MM.1S (cell line): ENCODE measurements around the gene ECE1.

ENCODE experiments used
- DNase-seq: peaks from one replicate; pipeline ENCODE4 v3.0.0-alpha.2; 2015
- H2AFZ ChIP-seq: fragments of 300-600 bp; sonication (generic); 2 replicates; pipeline ENCODE4 v1.6.0; 2016; ENCODE audit warnings: antibody characterized with exemption, low read length
- H3F3A ChIP-seq: fragments of 300-600 bp; sonication (generic); 2 replicates; pipeline ENCODE4 v1.6.1; 2016; ENCODE audit warnings: mild to moderate bottlenecking, antibody characterized with exemption, low read length, moderate library complexity, mixed read lengths; ENCODE audit not compliant: insufficient read depth
- H3K27ac ChIP-seq: fragments of 300-600 bp; sonication (generic); 2 replicates; pipeline ENCODE4 v1.5.1; 2016; ENCODE audit warnings: mild to moderate bottlenecking, low read length
- H3K27me3 ChIP-seq: fragments of 300-600 bp; sonication (generic); replicated peaks from 2 replicates; pipeline ENCODE4 v1.6.0; 2016; ENCODE audit warnings: low read length; ENCODE audit not compliant: insufficient read depth
- H3K36me3 ChIP-seq: fragments of 300-600 bp; sonication (generic); replicated peaks from 2 replicates; pipeline ENCODE4 v1.6.1; 2016; ENCODE audit warnings: mild to moderate bottlenecking, low read length, mixed read lengths; ENCODE audit not compliant: insufficient read depth
- H3K4me1 ChIP-seq: fragments of 300-600 bp; sonication (generic); 2 replicates; pipeline ENCODE4 v1.6.1; 2016; ENCODE audit warnings: low read length, mixed read lengths
- H3K4me2 ChIP-seq: fragments of 300-600 bp; sonication (generic); 2 replicates; pipeline ENCODE4 v1.6.0; 2016; ENCODE audit warnings: low read depth, low read length
- H3K4me3 ChIP-seq: fragments of 300-600 bp; sonication (generic); 2 replicates; pipeline ENCODE4 v1.5.1; 2016; ENCODE audit warnings: low read length, mixed read lengths
- H3K79me2 ChIP-seq: fragments of 300-600 bp; sonication (generic); 2 replicates; pipeline ENCODE4 v1.6.1; 2016; ENCODE audit warnings: mixed run types, low read length, mixed read lengths
- H3K9ac ChIP-seq: fragments of 300-600 bp; sonication (generic); 2 replicates; pipeline ENCODE4 v1.6.1; 2016; ENCODE audit warnings: low read length, mixed read lengths
- H3K9me2 ChIP-seq: fragments of 300-600 bp; sonication (generic); replicated peaks from 2 replicates; pipeline ENCODE4 v1.6.1; 2016; ENCODE audit warnings: mild to moderate bottlenecking, low read length, mixed read lengths; ENCODE audit not compliant: insufficient read depth
- H3K9me3 ChIP-seq: fragments of 300-600 bp; sonication (generic); replicated peaks from 2 replicates; pipeline ENCODE4 v1.6.1; 2016; ENCODE audit warnings: mild to moderate bottlenecking, low read length, mixed read lengths; ENCODE audit not compliant: insufficient read depth
- H4K20me1 ChIP-seq: fragments of 300-600 bp; sonication (generic); 2 replicates; pipeline ENCODE4 v1.6.1; 2016; ENCODE audit warnings: mild to moderate bottlenecking, low read length, moderate library complexity, mixed read lengths; ENCODE audit not compliant: insufficient read depth
- EZH2 ChIP-seq: fragments of 300-600 bp; sonication (generic); optimal IDR thresholded peaks from 2 replicates; pipeline ENCODE3; 2017; ENCODE audit warnings: low read depth, mild to moderate bottlenecking, antibody characterized with exemption, low read length, mixed read lengths
- EZH2phosphoT487 ChIP-seq: fragments of 300-600 bp; sonication (generic); IDR thresholded peaks from 2 replicates; pipeline ENCODE4 v1.6.1; 2018; ENCODE audit warnings: antibody characterized with exemption, low read length
- TF ChIP-seq, protein P1 (sequence below): fragments of 300-600 bp; sonication (generic); IDR thresholded peaks from 2 replicates; pipeline ENCODE4 v1.5.1; 2016; ENCODE audit warnings: antibody characterized with exemption, low read length, mixed read lengths

ECE1 gene

GRCh38 chr1:21238141-21238800 lies 52.0 kb downstream of the ECE1 start:
- no peak overlapping the region for H2AFZ ChIP-seq
- H3K9ac ChIP-seq = no peak overlapping the region

GRCh38 chr1:21237446-21238088 lies 52.7 kb downstream of the ECE1 start:
- no peak overlapping the region for H3K27ac ChIP-seq
- H3K79me2 ChIP-seq = no peaks in the 10 kb centered on the region
- H3K4me3 ChIP-seq = no peak overlapping the region
- no peaks in the 10 kb centered on the region for H3F3A ChIP-seq
- H3K27me3 ChIP-seq = no peaks in the 10 kb centered on the region
- H3K9ac ChIP-seq = no peak overlapping the region
- no peaks in the 10 kb centered on the region for H3K9me3 ChIP-seq
- DNase-seq = no peak
- H4K20me1 ChIP-seq = no peaks in the 10 kb centered on the region
- no peak overlapping the region for H3K4me2 ChIP-seq
- H3K36me3 ChIP-seq = no peaks in the 10 kb centered on the region
- no peak overlapping the region for H2AFZ ChIP-seq
- no peaks in the 10 kb centered on the region for H3K4me1 ChIP-seq
- H3K9me2 ChIP-seq = no peaks in the 10 kb centered on the region
- TF ChIP-seq, protein P1, sequence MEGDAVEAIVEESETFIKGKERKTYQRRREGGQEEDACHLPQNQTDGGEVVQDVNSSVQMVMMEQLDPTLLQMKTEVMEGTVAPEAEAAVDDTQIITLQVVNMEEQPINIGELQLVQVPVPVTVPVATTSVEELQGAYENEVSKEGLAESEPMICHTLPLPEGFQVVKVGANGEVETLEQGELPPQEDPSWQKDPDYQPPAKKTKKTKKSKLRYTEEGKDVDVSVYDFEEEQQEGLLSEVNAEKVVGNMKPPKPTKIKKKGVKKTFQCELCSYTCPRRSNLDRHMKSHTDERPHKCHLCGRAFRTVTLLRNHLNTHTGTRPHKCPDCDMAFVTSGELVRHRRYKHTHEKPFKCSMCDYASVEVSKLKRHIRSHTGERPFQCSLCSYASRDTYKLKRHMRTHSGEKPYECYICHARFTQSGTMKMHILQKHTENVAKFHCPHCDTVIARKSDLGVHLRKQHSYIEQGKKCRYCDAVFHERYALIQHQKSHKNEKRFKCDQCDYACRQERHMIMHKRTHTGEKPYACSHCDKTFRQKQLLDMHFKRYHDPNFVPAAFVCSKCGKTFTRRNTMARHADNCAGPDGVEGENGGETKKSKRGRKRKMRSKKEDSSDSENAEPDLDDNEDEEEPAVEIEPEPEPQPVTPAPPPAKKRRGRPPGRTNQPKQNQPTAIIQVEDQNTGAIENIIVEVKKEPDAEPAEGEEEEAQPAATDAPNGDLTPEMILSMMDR = no peak
- TF ChIP-seq EZH2 (no peak), EZH2phosphoT487 (no peak)

More at GRCh38 chr1:21238141-21238800, 52.0 kb downstream of the ECE1 start:
- H4K20me1 ChIP-seq = no peaks in the 10 kb centered on the region
- TF ChIP-seq, protein P1 = no peak
- no peak for TF ChIP-seq EZH2phosphoT487
- TF ChIP-seq EZH2 = no peak
- no peak overlapping the region for H3K27ac ChIP-seq
- H3K4me2 ChIP-seq = no peak overlapping the region
- no peaks in the 10 kb centered on the region for H3F3A ChIP-seq
- H3K36me3 ChIP-seq = no peaks in the 10 kb centered on the region
- no peaks in the 10 kb centered on the region for H3K9me2 ChIP-seq
- H3K4me3 ChIP-seq = no peak overlapping the region
- H3K9me3 ChIP-seq = no peaks in the 10 kb centered on the region
- no peaks in the 10 kb centered on the region for H3K79me2 ChIP-seq
- H3K4me1 ChIP-seq = no peaks in the 10 kb centered on the region
- H3K27me3 ChIP-seq = no peaks in the 10 kb centered on the region
- no peak for DNase-seq

GRCh38 chr1:21236178-21236577 lies 54.1 kb downstream of the ECE1 start:
- no peak overlapping the region for H3K9ac ChIP-seq
- no peak for TF ChIP-seq EZH2
- no peak for TF ChIP-seq EZH2phosphoT487
- TF ChIP-seq, protein P1 = no peak

More at GRCh38 chr1:21236178-21236577, 54.1 kb downstream of the ECE1 start:
- Histone ChIP-seq H3K79me2 (no peaks in the 10 kb centered on the region), H3K4me1 (no peaks in the 10 kb centered on the region), H3K9me2 (no peaks in the 10 kb centered on the region), H3K4me3 (no peak overlapping the region), H3K4me2 (no peak overlapping the region), H3K36me3 (no peaks in the 10 kb centered on the region), H3F3A (no peaks in the 10 kb centered on the region), H4K20me1 (no peaks in the 10 kb centered on the region), H3K27ac (no peak overlapping the region), H3K27me3 (no peaks in the 10 kb centered on the region), H3K9me3 (no peaks in the 10 kb centered on the region), H2AFZ (no peak overlapping the region)
- DNase-seq = no peak
